Hepatocyte (in vitro differentiated cells): Measurements from ENCODE around the gene ABCA12.

ENCODE experiments used
- CTCF ChIP-seq: fragments of 200-600 bp; sonication (generic); IDR thresholded peaks from 2 replicates; pipeline ENCODE4 v1.5.1; 2016; ENCODE audit warnings: antibody characterized with exemption, mild to moderate bottlenecking; ENCODE audit not compliant: poor library complexity
- EZH2 ChIP-seq: fragments of 200-600 bp; sonication (generic); IDR thresholded peaks from 2 replicates; pipeline ENCODE4 v1.6.1; 2016; ENCODE audit warnings: antibody characterized with exemption, mild to moderate bottlenecking, borderline replicate concordance
- EZH2phosphoT487 ChIP-seq: fragments of 200-600 bp; sonication (generic); IDR thresholded peaks from one replicate; pipeline ENCODE4 v1.6.1; 2018; ENCODE audit warnings: antibody characterized with exemption, mild to moderate bottlenecking, low read depth, moderate library complexity; ENCODE audit not compliant: unreplicated experiment, severe bottlenecking

- no peak for TF ChIP-seq CTCF
- no peak for TF ChIP-seq EZH2
- no peak for TF ChIP-seq EZH2phosphoT487
Observed at GRCh38 chr2:215063526-215063925, 74.9 kb downstream of the ABCA12 start.
